ENCODE measurements around the gene MCOLN2. TPM values are rescaled to one million over a fixed set of nuclear protein-coding genes. Genes with fewer than 3 reads are reported as not detected.

MCOLN2 gene
- total and polyA plus RNA-seq, 2 of the 4 experiments (the other 2 are of a cell fraction) = 0.43 to 0.54 TPM

- in situ Hi-C loops (cut with MboI; ENCODE audit: low sequenced_read_pairs) = no loop called here
- POLR2A ChIA-PET (ENCODE audit: unreplicated experiment) = no interaction called here
These were observed 28.0 kb downstream of the MCOLN2 start for GRCh38 chr1:84968865-84969264.

More at GRCh38 chr1:84968865-84969264, 28.0 kb downstream of the MCOLN2 start:
- ATAC-seq (ENCODE audit: low read depth) (no peak), DNase-seq (no peak)
- Histone ChIP-seq H3K23ac (ENCODE audit: low read depth, low read length) (no peak overlapping the region), H4K20me1 (ENCODE audit: insufficient read depth, low read length) (no peaks in the 10 kb centered on the region), H4K5ac (ENCODE audit: low read depth, low read length) (no peak overlapping the region), H3K27me3 (ENCODE audit: control insufficient read depth, insufficient read depth, low read length) (no peaks in the 10 kb centered on the region; the same call in 1 of the 2 replicates), H3K79me1 (ENCODE audit: low read depth in 1 of 2, low read length in 2 of 2) (no peaks in the 10 kb centered on the region), H4K8ac (ENCODE audit: low read depth in 2 of 2, low read length in 2 of 2) (no peak overlapping the region), H3K36me3 (ENCODE audit: control insufficient read depth, insufficient read depth, low read length) (no peaks in the 10 kb centered on the region), H3K9me3 (ENCODE audit: control insufficient read depth, insufficient read depth, low read length) (no peaks in the 10 kb centered on the region), H3K9me1 (ENCODE audit: insufficient read depth, low read length) (no peaks in the 10 kb centered on the region), H3K27ac (ENCODE audit: insufficient read depth, low read length) (no peak overlapping the region), H3K4me1 (ENCODE audit: control insufficient read depth, insufficient read depth, low read length) (no peaks in the 10 kb centered on the region), H3K56ac (ENCODE audit: extremely low read depth, insufficient read depth, low read length) (no peak overlapping the region), H2BK120ac (ENCODE audit: low read depth, low read length) (no peak overlapping the region), H3K18ac (ENCODE audit: low read depth, low read length) (no peak overlapping the region), H3K4me3 (ENCODE audit: insufficient read depth, low read depth, low read length) (no peak overlapping the region), H3K14ac (replicated peaks; ENCODE audit: low read depth, low read length) (no peak overlapping the region), H2AFZ (replicated peaks; ENCODE audit: low read length, poor library complexity) (no peak overlapping the region), H2BK15ac (ENCODE audit: low read depth, low read length) (no peak overlapping the region), H4K91ac (ENCODE audit: insufficient read depth, low read depth, low read length) (no peak overlapping the region), H2AK9ac (replicated peaks; ENCODE audit: low read depth, low read length, poor library complexity) (no peak overlapping the region), H2BK5ac (ENCODE audit: low read depth, low read length, poor library complexity, severe bottlenecking) (no peak overlapping the region), H3K4me2 (ENCODE audit: low read depth, low read length) (no peak overlapping the region), H3K9ac (ENCODE audit: low read depth, low read length) (no peak overlapping the region), H2BK20ac (ENCODE audit: low read depth, low read length) (no peak overlapping the region), H2AK5ac (ENCODE audit: low read depth, low read length) (no peak overlapping the region), H3K4ac (ENCODE audit: low read depth, low read length) (no peak overlapping the region)
- intact Hi-C loops (cut with micrococcal nuclease) = no loop called here
- dilution Hi-C loops (cut with HindIII; ENCODE audit: low sequenced_read_pairs, unreplicated experiment) = no loop called here
- TF ChIP-seq MAZ (IDR thresholded peaks at IDR 0.05; ENCODE audit: borderline replicate concordance, low read depth, low read length) (no peak), RAD21 (IDR thresholded peaks at IDR 0.05; ENCODE audit: low read length) (no peak), RFX5 (IDR thresholded peaks at IDR 0.05; ENCODE audit: low read depth, low read length) (no peak), POLR2A (IDR thresholded peaks at IDR 0.05; ENCODE audit: low read depth, low read length) (no peak), MXI1 (IDR thresholded peaks at IDR 0.05; ENCODE audit: borderline replicate concordance, low read depth, low read length) (no peak), RCOR1 (IDR thresholded peaks at IDR 0.05; ENCODE audit: insufficient replicate concordance, low read length) (no peak), SMC3 (IDR thresholded peaks at IDR 0.05; ENCODE audit: low read depth, low read length) (no peak), ELK1 (IDR thresholded peaks at IDR 0.05; ENCODE audit: borderline replicate concordance, low read depth, low read length) (no peak), CTCF (conservative IDR thresholded peaks at IDR 0.05; ENCODE audit: low read depth, low read length) (no peak), USF2 (IDR thresholded peaks at IDR 0.05; ENCODE audit: low read depth, low read length) (no peak)
- BruUV-seq (replicated peaks) = no TSS peak
- 100% methylated on average over 3 of the region's 3 CpGs; no CpG with 5 or more reads in 1 of the 2 experiments for WGBS, 2 experiments (ENCODE audit: extremely low coverage in 2 of 2, insufficient read length in 1 of 2)
- CTCF ChIA-PET = no interaction called here

All from IMR-90 (cell line).